MM.1S (cell line): ENCODE data around the gene NSL1.

Source experiments
- DNase-seq: peaks from one replicate; pipeline ENCODE4 v3.0.0-alpha.2; 2015
- H2AFZ ChIP-seq: fragments of 300-600 bp; sonication (generic); 2 replicates; pipeline ENCODE4 v1.6.0; 2016; ENCODE audit warnings: antibody characterized with exemption, low read length
- H3F3A ChIP-seq: fragments of 300-600 bp; sonication (generic); 2 replicates; pipeline ENCODE4 v1.6.1; 2016; ENCODE audit warnings: mild to moderate bottlenecking, antibody characterized with exemption, low read length, moderate library complexity, mixed read lengths; ENCODE audit not compliant: insufficient read depth
- H3K27ac ChIP-seq: fragments of 300-600 bp; sonication (generic); 2 replicates; pipeline ENCODE4 v1.5.1; 2016; ENCODE audit warnings: mild to moderate bottlenecking, low read length
- H3K27me3 ChIP-seq: fragments of 300-600 bp; sonication (generic); replicated peaks from 2 replicates; pipeline ENCODE4 v1.6.0; 2016; ENCODE audit warnings: low read length; ENCODE audit not compliant: insufficient read depth
- H3K36me3 ChIP-seq: fragments of 300-600 bp; sonication (generic); replicated peaks from 2 replicates; pipeline ENCODE4 v1.6.1; 2016; ENCODE audit warnings: mild to moderate bottlenecking, low read length, mixed read lengths; ENCODE audit not compliant: insufficient read depth
- H3K4me1 ChIP-seq: fragments of 300-600 bp; sonication (generic); 2 replicates; pipeline ENCODE4 v1.6.1; 2016; ENCODE audit warnings: low read length, mixed read lengths
- H3K4me2 ChIP-seq: fragments of 300-600 bp; sonication (generic); 2 replicates; pipeline ENCODE4 v1.6.0; 2016; ENCODE audit warnings: low read depth, low read length
- H3K4me3 ChIP-seq: fragments of 300-600 bp; sonication (generic); 2 replicates; pipeline ENCODE4 v1.5.1; 2016; ENCODE audit warnings: low read length, mixed read lengths
- H3K79me2 ChIP-seq: fragments of 300-600 bp; sonication (generic); 2 replicates; pipeline ENCODE4 v1.6.1; 2016; ENCODE audit warnings: mixed run types, low read length, mixed read lengths
- H3K9ac ChIP-seq: fragments of 300-600 bp; sonication (generic); 2 replicates; pipeline ENCODE4 v1.6.1; 2016; ENCODE audit warnings: low read length, mixed read lengths
- H3K9me2 ChIP-seq: fragments of 300-600 bp; sonication (generic); replicated peaks from 2 replicates; pipeline ENCODE4 v1.6.1; 2016; ENCODE audit warnings: mild to moderate bottlenecking, low read length, mixed read lengths; ENCODE audit not compliant: insufficient read depth
- H3K9me3 ChIP-seq: fragments of 300-600 bp; sonication (generic); replicated peaks from 2 replicates; pipeline ENCODE4 v1.6.1; 2016; ENCODE audit warnings: mild to moderate bottlenecking, low read length, mixed read lengths; ENCODE audit not compliant: insufficient read depth
- H4K20me1 ChIP-seq: fragments of 300-600 bp; sonication (generic); 2 replicates; pipeline ENCODE4 v1.6.1; 2016; ENCODE audit warnings: mild to moderate bottlenecking, low read length, moderate library complexity, mixed read lengths; ENCODE audit not compliant: insufficient read depth
- CTCF ChIP-seq: fragments of 300-600 bp; sonication (generic); IDR thresholded peaks from 2 replicates; pipeline ENCODE4 v1.5.1; 2016; ENCODE audit warnings: antibody characterized with exemption, low read length, mixed read lengths
- EZH2 ChIP-seq: fragments of 300-600 bp; sonication (generic); optimal IDR thresholded peaks from 2 replicates; pipeline ENCODE3; 2017; ENCODE audit warnings: low read depth, mild to moderate bottlenecking, antibody characterized with exemption, low read length, mixed read lengths
- EZH2phosphoT487 ChIP-seq: fragments of 300-600 bp; sonication (generic); IDR thresholded peaks from 2 replicates; pipeline ENCODE4 v1.6.1; 2018; ENCODE audit warnings: antibody characterized with exemption, low read length

The NSL1 gene

GRCh38 chr1:212690816-212691403 is 100.7 kb downstream of the NSL1 start:
- H4K20me1 ChIP-seq = no peaks in the 10 kb centered on the region
- H2AFZ ChIP-seq = no peak overlapping the region
- no peak overlapping the region for H3K4me3 ChIP-seq
- H3K4me1 ChIP-seq = no peaks in the 10 kb centered on the region
- no peaks in the 10 kb centered on the region for H3K27me3 ChIP-seq
- H3K36me3 ChIP-seq = no peaks in the 10 kb centered on the region
- H3K79me2 ChIP-seq = no peaks in the 10 kb centered on the region
- no peaks in the 10 kb centered on the region for H3F3A ChIP-seq
- no peak for TF ChIP-seq EZH2
- TF ChIP-seq CTCF = no peak
- no peak for TF ChIP-seq EZH2phosphoT487
- H3K27ac ChIP-seq = no peak overlapping the region
- H3K4me2 ChIP-seq = no peak overlapping the region
- H3K9me3 ChIP-seq = no peaks in the 10 kb centered on the region
- H3K9me2 ChIP-seq = no peaks in the 10 kb centered on the region
- no peak overlapping the region for H3K9ac ChIP-seq
- no peak for DNase-seq

GRCh38 chr1:212689758-212690529 is 101.6 kb downstream of the NSL1 start:
- no peaks in the 10 kb centered on the region for H3F3A ChIP-seq

GRCh38 chr1:212689196-212689725 is 102.3 kb downstream of the NSL1 start:
- no peaks in the 10 kb centered on the region for H3K9me3 ChIP-seq
- no peaks in the 10 kb centered on the region for H3K9me2 ChIP-seq
- H3K4me2 ChIP-seq = no peak overlapping the region
- H3K27me3 ChIP-seq = no peaks in the 10 kb centered on the region
- TF ChIP-seq EZH2 = no peak
- TF ChIP-seq CTCF = no peak
- TF ChIP-seq EZH2phosphoT487 = no peak
- no peaks in the 10 kb centered on the region for H3F3A ChIP-seq
- H3K27ac ChIP-seq = no peak overlapping the region
- no peaks in the 10 kb centered on the region for H3K79me2 ChIP-seq
- H2AFZ ChIP-seq = no peak overlapping the region
- H3K9ac ChIP-seq = no peak overlapping the region
- no peaks in the 10 kb centered on the region for H3K4me1 ChIP-seq
- H4K20me1 ChIP-seq = no peaks in the 10 kb centered on the region
- no peak for DNase-seq
- H3K4me3 ChIP-seq = no peak overlapping the region
- no peaks in the 10 kb centered on the region for H3K36me3 ChIP-seq

More at GRCh38 chr1:212689758-212690529, 101.6 kb downstream of the NSL1 start:
- no peaks in the 10 kb centered on the region for H3K79me2 ChIP-seq
- TF ChIP-seq CTCF = no peak
- TF ChIP-seq EZH2 = no peak
- no peak for TF ChIP-seq EZH2phosphoT487
- H3K4me2 ChIP-seq = no peak overlapping the region
- no peak overlapping the region for H2AFZ ChIP-seq
- no peak for DNase-seq
- H3K27ac ChIP-seq = no peak overlapping the region
- no peak overlapping the region for H3K4me3 ChIP-seq
- H3K4me1 ChIP-seq = no peaks in the 10 kb centered on the region
- H3K9me3 ChIP-seq = no peaks in the 10 kb centered on the region
- no peaks in the 10 kb centered on the region for H4K20me1 ChIP-seq
- H3K36me3 ChIP-seq = no peaks in the 10 kb centered on the region
- H3K27me3 ChIP-seq = no peaks in the 10 kb centered on the region
- H3K9me2 ChIP-seq = no peaks in the 10 kb centered on the region
- no peak overlapping the region for H3K9ac ChIP-seq
